Measurements from ENCODE around the gene TMEM181. TPM values are rescaled to one million over a fixed set of nuclear protein-coding genes. Genes with fewer than 3 reads are reported as not detected.

TMEM181 gene
- total RNA-seq, 1 donor from 2014 or later = 27.3 TPM

DNA sequence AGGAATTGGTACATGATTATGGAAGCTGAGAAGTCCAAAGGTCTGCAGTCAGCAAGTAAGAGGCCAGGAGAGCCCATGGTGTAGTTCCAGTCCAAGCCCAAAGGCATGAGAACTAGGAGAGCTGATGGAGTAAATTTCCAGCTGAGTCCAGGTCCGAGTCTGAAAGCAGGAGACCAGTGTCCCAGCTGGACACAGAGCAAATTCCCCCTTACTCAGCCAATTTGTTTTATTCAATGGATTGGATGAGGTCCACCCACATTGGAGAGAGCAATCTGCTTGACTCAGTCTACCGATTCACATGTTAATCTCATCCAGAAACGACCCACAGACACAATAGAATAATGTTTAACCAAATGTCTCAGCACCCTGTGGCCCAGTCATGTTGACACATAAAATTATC, 14.9 kb downstream of the TMEM181 start:
- Histone ChIP-seq H3K79me2 (ENCODE audit: low read depth) (peaks cover 60% of the 10 kb centered on the region), H3F3A (ENCODE audit: low read depth) (peaks cover 5% of the 10 kb centered on the region), H3K27ac (no peak overlapping the region), H3K9ac (no peak overlapping the region), H2AFZ (replicated peaks) (no peak overlapping the region), H3K4me3 (no peak overlapping the region), H3K27me3 (no peaks in the 10 kb centered on the region), H3K4me2 (no peak overlapping the region), H3K4me1 (peaks cover 10% of the 10 kb centered on the region), H3K36me3 (no peaks in the 10 kb centered on the region), H3K9me3 (ENCODE audit: low read depth) (no peaks in the 10 kb centered on the region), H4K20me1 (ENCODE audit: low read depth) (no peaks in the 10 kb centered on the region)
- no peak for DNase-seq (ENCODE audit: low spot score)
- H3K4me3 Mint-ChIP-seq = no peak overlapping the region
- H3K9me3 Mint-ChIP-seq = peaks cover 9% of the 10 kb centered on the region
- TF ChIP-seq EZH2phosphoT487 (IDR thresholded peaks at IDR 0.05) = no peak
- TF ChIP-seq, protein P1, sequence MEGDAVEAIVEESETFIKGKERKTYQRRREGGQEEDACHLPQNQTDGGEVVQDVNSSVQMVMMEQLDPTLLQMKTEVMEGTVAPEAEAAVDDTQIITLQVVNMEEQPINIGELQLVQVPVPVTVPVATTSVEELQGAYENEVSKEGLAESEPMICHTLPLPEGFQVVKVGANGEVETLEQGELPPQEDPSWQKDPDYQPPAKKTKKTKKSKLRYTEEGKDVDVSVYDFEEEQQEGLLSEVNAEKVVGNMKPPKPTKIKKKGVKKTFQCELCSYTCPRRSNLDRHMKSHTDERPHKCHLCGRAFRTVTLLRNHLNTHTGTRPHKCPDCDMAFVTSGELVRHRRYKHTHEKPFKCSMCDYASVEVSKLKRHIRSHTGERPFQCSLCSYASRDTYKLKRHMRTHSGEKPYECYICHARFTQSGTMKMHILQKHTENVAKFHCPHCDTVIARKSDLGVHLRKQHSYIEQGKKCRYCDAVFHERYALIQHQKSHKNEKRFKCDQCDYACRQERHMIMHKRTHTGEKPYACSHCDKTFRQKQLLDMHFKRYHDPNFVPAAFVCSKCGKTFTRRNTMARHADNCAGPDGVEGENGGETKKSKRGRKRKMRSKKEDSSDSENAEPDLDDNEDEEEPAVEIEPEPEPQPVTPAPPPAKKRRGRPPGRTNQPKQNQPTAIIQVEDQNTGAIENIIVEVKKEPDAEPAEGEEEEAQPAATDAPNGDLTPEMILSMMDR (IDR thresholded peaks at IDR 0.05) = no peak
- H3K36me3 Mint-ChIP-seq = peaks cover 25% of the 10 kb centered on the region
- peaks cover 2% of the 10 kb centered on the region for H3K4me1 Mint-ChIP-seq
- peaks cover 2% of the 10 kb centered on the region for H3K27me3 Mint-ChIP-seq (ENCODE audit: insufficient read depth, low read depth)
- no peak overlapping the region for H3K27ac Mint-ChIP-seq

DNA sequence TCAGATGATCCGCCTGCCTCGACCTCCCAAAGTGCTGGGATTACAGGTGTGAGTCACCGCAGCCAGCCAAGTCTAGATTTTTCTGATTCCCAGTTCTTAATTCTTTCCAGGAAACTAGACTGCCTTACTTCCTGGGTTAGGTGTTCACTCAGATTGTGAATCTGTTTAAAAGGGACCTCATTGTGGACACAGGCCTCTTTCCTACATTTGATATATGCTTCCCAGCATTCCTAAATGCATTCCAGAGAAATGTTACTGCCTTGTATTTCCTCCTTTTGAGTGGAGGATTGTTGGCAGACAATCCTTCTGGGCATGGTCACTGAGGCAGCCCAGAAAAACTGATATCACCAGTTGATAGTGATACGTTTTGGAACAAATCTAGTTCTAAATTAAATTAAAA, 15.7 kb downstream of the TMEM181 start:
- H3K27me3 Mint-ChIP-seq (ENCODE audit: insufficient read depth, low read depth) = peaks cover 2% of the 10 kb centered on the region
- no peak overlapping the region for H3K4me2 ChIP-seq
- peaks cover 57% of the 10 kb centered on the region for H3K79me2 ChIP-seq (ENCODE audit: low read depth)
- no peak overlapping the region for H3K27ac ChIP-seq
- peaks cover 10% of the 10 kb centered on the region for H3K4me1 ChIP-seq
- no peak overlapping the region for H3K4me3 ChIP-seq
- no peak overlapping the region for H3K27ac Mint-ChIP-seq
- H3K9me3 Mint-ChIP-seq = peaks cover 9% of the 10 kb centered on the region
- no peaks in the 10 kb centered on the region for H4K20me1 ChIP-seq (ENCODE audit: low read depth)
- H3K27me3 ChIP-seq = no peaks in the 10 kb centered on the region
- no peak overlapping the region for H3K9ac ChIP-seq
- DNase-seq (ENCODE audit: low spot score) = no peak
- no peaks in the 10 kb centered on the region for H3K36me3 ChIP-seq
- H3F3A ChIP-seq (ENCODE audit: low read depth) = peaks cover 5% of the 10 kb centered on the region
- H3K9me3 ChIP-seq (ENCODE audit: low read depth) = no peaks in the 10 kb centered on the region
- TF ChIP-seq EZH2 (IDR thresholded peaks at IDR 0.05) = no peak
- TF ChIP-seq, protein P1 (IDR thresholded peaks at IDR 0.05) = no peak
- H3K4me3 Mint-ChIP-seq = no peak overlapping the region
- H3K36me3 Mint-ChIP-seq = peaks cover 25% of the 10 kb centered on the region
- H3K4me1 Mint-ChIP-seq = peaks cover under 1% of the 10 kb centered on the region
- no peak overlapping the region for H2AFZ ChIP-seq (replicated peaks)

DNA sequence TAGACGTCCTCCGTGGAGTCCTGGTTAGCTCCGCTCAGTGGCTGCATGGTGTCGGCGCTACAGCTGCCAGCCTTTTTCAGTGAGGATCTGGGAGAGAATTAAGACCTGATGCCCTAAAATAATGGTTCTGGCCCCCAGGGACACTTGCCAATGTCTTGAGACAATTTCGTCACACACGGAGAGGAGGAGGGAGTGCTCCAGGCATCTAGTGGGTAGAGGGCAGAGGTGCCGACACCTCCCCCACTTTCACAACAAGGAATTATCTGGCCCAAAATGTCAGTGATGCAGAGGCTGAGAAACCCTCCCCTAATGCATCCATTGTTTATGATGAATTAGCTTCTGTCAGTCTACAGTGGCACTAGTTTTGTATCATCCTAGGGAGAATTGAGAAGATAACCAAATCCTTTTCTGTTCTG, 24.4 kb downstream of the TMEM181 start:
- H3K27me3 ChIP-seq = no peaks in the 10 kb centered on the region
- Mint-ChIP-seq H3K9me3 (no peaks in the 10 kb centered on the region), H3K4me1 (no peaks in the 10 kb centered on the region), H3K27me3 (ENCODE audit: insufficient read depth, low read depth) (no peaks in the 10 kb centered on the region), H3K27ac (no peak overlapping the region), H3K36me3 (peaks cover 27% of the 10 kb centered on the region), H3K4me3 (no peak overlapping the region)
- no peak overlapping the region for H3K27ac ChIP-seq
- peaks cover 3% of the 10 kb centered on the region for H3K36me3 ChIP-seq
- TF ChIP-seq EZH2 (IDR thresholded peaks at IDR 0.05) (no peak), EZH2phosphoT487 (IDR thresholded peaks at IDR 0.05) (no peak)
- TF ChIP-seq, protein P1 (IDR thresholded peaks at IDR 0.05) = no peak
- no peaks in the 10 kb centered on the region for H3K4me1 ChIP-seq
- no peak overlapping the region for H2AFZ ChIP-seq (replicated peaks)
- no peak overlapping the region for H3K9ac ChIP-seq
- no peak for DNase-seq (ENCODE audit: low spot score)
- peaks cover 7% of the 10 kb centered on the region for H3F3A ChIP-seq (ENCODE audit: low read depth)
- no peak overlapping the region for H3K4me2 ChIP-seq
- H4K20me1 ChIP-seq (ENCODE audit: low read depth) = no peaks in the 10 kb centered on the region
- no peaks in the 10 kb centered on the region for H3K9me3 ChIP-seq (ENCODE audit: low read depth)
- H3K4me3 ChIP-seq = no peak overlapping the region
- peaks cover 8% of the 10 kb centered on the region for H3K79me2 ChIP-seq (ENCODE audit: low read depth)
